Cardiac fibroblast (primary cell): ENCODE data around the gene SYNGAP1.

Experiments used
- DNase-seq, 2 donors: peaks; one replicate each; pipeline versions ENCODE4 v3.0.0 to v3.0.0-alpha.2; 2010; ENCODE audit warnings: low read depth in 2 of 2
- H3K4me3 ChIP-seq, 2 donors: replicated peaks in 1 of 2; 1 replicate in 1 of 2; 2 replicates in 1 of 2; pipeline ENCODE4 v1.5.1; 2011; ENCODE audit warnings: low read depth in 2 of 2, low read length in 2 of 2, mild to moderate bottlenecking in 2 of 2, moderate library complexity in 1 of 2
- CTCF ChIP-seq: IDR thresholded peaks from one replicate; pipeline ENCODE4 v1.5.1; 2011; ENCODE audit warnings: low read depth, mild to moderate bottlenecking, low read length, inconsistent platforms

The SYNGAP1 gene

DNA sequence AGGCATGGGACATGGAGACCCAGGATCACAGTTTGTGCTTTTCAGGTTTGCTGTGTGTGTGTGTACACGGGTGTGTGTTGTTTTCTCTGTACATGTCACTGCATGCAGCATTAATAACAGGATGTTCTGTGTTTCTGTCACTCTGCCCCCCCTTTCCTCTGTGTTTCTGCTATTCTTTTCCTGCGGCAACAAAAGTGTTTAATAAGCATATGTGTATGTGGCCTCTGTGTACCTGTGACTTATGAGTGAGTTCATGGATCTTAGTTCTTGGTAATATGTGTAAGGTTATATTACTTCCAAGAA, 9.8 kb downstream of the SYNGAP1 start:
- no peak for DNase-seq
- TF ChIP-seq CTCF, result no peak
- H3K4me3 ChIP-seq, result no peak overlapping the region

DNA sequence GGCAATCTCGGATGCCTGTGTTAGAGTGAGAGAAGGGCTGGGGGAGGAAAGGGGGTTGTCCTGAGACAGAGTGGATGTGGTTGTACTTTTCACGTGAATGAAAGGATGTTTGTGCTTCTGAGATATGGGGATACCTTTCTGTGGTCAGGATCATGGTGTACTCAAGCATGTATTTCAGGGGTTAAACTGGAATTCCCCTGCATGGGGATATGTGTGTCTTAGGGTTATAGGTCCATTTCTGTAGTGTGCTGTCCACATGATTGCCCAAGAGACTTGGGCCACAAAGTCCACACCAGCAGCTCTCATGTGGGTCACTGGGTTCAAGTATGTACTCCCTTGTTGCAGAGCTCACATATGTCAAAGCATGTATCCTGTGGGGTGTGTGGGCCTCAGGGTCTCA, 10.5 kb downstream of the SYNGAP1 start:
- DNase-seq, result no peak
- no peak for TF ChIP-seq CTCF
- H3K4me3 ChIP-seq, result no peak overlapping the region

DNA sequence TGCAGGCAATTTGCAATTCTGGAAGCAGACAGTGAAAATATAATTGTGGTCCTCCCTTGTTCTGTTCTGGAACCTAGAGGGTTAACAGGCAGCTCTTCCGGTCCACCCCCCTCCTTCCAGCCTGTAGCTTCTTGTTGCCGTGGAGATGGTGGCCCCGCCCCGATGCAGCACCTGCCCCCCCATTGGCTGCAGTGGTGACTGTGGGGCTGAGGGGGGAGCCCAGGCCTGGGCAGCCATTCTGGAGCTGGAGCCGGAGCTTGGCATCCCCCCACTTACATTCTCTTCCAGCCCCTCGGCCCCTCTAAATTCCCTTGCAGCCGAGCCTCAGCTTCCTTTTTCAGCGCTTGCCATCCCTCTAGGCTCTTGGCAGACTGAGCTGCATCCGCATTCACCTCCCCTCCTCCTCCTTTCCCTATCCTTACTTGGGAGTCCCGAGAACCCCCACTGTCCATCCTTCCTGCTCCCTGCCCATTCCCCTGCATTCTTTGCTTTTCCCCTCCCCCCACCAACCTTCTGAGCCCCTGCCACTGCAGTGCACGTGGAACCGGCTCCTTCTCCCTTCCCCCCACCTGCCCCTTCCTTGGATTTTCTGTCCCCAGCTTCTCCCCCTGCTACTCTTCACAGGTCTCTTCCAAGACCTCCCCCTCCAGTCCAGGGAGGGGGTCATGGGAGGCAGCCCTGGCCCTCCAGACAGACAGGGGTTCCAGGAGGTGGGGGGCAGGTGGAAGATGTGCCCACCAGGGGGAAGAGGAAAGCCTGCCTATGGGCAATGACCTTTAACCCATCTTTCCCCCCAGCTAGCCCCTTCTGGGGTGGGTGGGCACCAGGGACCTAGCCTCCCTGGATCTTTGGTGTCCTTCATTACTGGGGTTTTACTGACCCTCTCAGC, 11.4 kb downstream of the SYNGAP1 start:
- no peak overlapping the region for H3K4me3 ChIP-seq
- no peak for TF ChIP-seq CTCF
- peak; percentile 52 to 63 for DNase-seq

- no peak overlapping the region for H3K4me3 ChIP-seq
- DNase-seq, result no peak
- no peak for TF ChIP-seq CTCF
These were observed 12.1 kb downstream of the SYNGAP1 start for GRCh38 chr6:33431880-33432541.

GRCh38 chr6:33432546-33432945, 12.7 kb downstream of the SYNGAP1 start:
- TF ChIP-seq CTCF, result no peak
- DNase-seq, result no peak
- H3K4me3 ChIP-seq, result no peak overlapping the region

DNA sequence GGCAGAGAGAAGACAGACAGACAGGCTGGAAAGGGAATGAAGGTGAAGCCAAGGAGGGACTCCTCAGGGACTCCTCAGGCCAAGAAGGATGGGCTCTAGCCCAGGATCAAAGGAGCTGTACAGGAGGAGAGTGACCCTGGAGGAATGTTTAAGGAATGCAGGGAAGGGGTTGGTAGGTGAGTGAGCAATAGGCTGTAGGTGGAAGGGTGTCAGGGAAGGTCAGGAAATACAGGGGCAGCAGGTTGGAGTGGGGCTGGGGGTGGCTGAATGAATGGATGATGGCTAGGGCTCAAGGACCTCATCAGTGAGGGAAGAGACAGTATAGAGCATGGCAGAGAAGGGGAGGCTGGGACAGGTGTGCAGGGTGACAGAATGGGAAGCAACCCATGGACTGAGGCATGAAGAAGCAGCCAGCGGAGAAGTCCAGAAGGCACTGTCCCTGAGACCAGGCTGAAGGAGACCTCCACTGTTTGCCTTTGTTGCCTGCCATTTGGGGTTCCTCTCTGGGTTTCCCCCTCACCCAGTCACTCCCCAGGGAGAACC, 13.2 kb downstream of the SYNGAP1 start:
- no peak for TF ChIP-seq CTCF
- DNase-seq, result no peak
- no peak overlapping the region for H3K4me3 ChIP-seq
